ENCODE data around the gene WDR91.

Gene WDR91

DNA sequence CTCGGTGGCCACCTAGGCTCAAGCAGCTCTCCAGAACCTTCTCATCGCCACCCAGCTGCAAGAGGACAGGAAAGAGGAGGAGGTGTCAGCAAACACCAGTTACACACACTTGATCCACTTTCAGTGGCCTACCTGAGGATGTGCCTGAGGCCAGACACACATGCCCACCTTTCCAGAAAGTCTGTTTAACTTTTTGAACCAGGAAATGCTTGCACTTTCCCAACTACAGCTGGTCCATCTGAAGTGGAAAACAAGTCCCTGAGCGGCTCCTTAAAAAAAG, 25.1 kb downstream of the WDR91 start:
- H4K20me1 ChIP-seq (ENCODE audit: insufficient read depth, low read length), result no peaks in the 10 kb centered on the region
- no peak for ATAC-seq (ENCODE audit: insufficient read depth, low read depth)

GRCh38 chr7:135185471-135186260, 25.7 kb downstream of the WDR91 start:
- no peak overlapping the region for H3K27ac ChIP-seq (ENCODE audit: low read length)
- no peak for ATAC-seq (ENCODE audit: insufficient read depth, low read depth)
- no peak overlapping the region for H3K4me2 ChIP-seq (ENCODE audit: insufficient read depth, low read length)
- no peaks in the 10 kb centered on the region for H3K4me1 ChIP-seq (ENCODE audit: insufficient read depth, low read length)
- H3K79me2 ChIP-seq (ENCODE audit: insufficient read depth, low read length), result no peaks in the 10 kb centered on the region
- H3K9me3 ChIP-seq (ENCODE audit: insufficient read depth, low read length, severe bottlenecking), result peaks cover 21% of the 10 kb centered on the region
- H3K4me3 ChIP-seq (ENCODE audit: low read depth in 1 of 2, low read length in 2 of 2), result no peak overlapping the region
- no peak overlapping the region for H3K9ac ChIP-seq (ENCODE audit: low read depth, low read length)
- TF ChIP-seq EZH2 (IDR thresholded peaks at IDR 0.05; ENCODE audit: borderline replicate concordance, low read depth, low read length, severe bottlenecking), result no peak
- TF ChIP-seq, protein P1, sequence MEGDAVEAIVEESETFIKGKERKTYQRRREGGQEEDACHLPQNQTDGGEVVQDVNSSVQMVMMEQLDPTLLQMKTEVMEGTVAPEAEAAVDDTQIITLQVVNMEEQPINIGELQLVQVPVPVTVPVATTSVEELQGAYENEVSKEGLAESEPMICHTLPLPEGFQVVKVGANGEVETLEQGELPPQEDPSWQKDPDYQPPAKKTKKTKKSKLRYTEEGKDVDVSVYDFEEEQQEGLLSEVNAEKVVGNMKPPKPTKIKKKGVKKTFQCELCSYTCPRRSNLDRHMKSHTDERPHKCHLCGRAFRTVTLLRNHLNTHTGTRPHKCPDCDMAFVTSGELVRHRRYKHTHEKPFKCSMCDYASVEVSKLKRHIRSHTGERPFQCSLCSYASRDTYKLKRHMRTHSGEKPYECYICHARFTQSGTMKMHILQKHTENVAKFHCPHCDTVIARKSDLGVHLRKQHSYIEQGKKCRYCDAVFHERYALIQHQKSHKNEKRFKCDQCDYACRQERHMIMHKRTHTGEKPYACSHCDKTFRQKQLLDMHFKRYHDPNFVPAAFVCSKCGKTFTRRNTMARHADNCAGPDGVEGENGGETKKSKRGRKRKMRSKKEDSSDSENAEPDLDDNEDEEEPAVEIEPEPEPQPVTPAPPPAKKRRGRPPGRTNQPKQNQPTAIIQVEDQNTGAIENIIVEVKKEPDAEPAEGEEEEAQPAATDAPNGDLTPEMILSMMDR (IDR thresholded peaks at IDR 0.05; ENCODE audit: borderline replicate concordance, extremely low read depth, low read length, poor library complexity, severe bottlenecking), result no peak
- H3K27me3 ChIP-seq (ENCODE audit: insufficient read depth, low read length, poor library complexity), result no peaks in the 10 kb centered on the region
- no peak overlapping the region for H2AFZ ChIP-seq (ENCODE audit: low read depth, low read length)
- no peak for DNase-seq
- H4K20me1 ChIP-seq (ENCODE audit: insufficient read depth, low read length), result no peaks in the 10 kb centered on the region
- H3K36me3 ChIP-seq (ENCODE audit: insufficient read depth, low read length), result peaks cover 49% of the 10 kb centered on the region

More for the DNA sequence above, 25.1 kb downstream of the WDR91 start:
- Histone ChIP-seq H2AFZ (ENCODE audit: low read depth, low read length) (no peak overlapping the region), H3K4me1 (ENCODE audit: insufficient read depth, low read length) (no peaks in the 10 kb centered on the region), H3K27ac (ENCODE audit: low read length) (no peak overlapping the region), H3K9ac (ENCODE audit: low read depth, low read length) (no peak overlapping the region), H3K36me3 (ENCODE audit: insufficient read depth, low read length) (peaks cover 49% of the 10 kb centered on the region), H3K4me3 (ENCODE audit: low read depth in 1 of 2, low read length in 2 of 2) (no peak overlapping the region), H3K9me3 (ENCODE audit: insufficient read depth, low read length, severe bottlenecking) (peaks cover 16% of the 10 kb centered on the region), H3K27me3 (ENCODE audit: insufficient read depth, low read length, poor library complexity) (no peaks in the 10 kb centered on the region), H3K4me2 (ENCODE audit: insufficient read depth, low read length) (no peak overlapping the region), H3K79me2 (ENCODE audit: insufficient read depth, low read length) (no peaks in the 10 kb centered on the region)
- TF ChIP-seq, protein P1 (IDR thresholded peaks at IDR 0.05; ENCODE audit: borderline replicate concordance, extremely low read depth, low read length, poor library complexity, severe bottlenecking), result no peak
- no peak for TF ChIP-seq EZH2 (IDR thresholded peaks at IDR 0.05; ENCODE audit: borderline replicate concordance, low read depth, low read length, severe bottlenecking)
- DNase-seq, result no peak

GRCh38 chr7:135184254-135184841, 27.0 kb downstream of the WDR91 start:
- no peak overlapping the region for H3K27ac ChIP-seq (ENCODE audit: low read length)
- no peaks in the 10 kb centered on the region for H3K79me2 ChIP-seq (ENCODE audit: insufficient read depth, low read length)
- no peak overlapping the region for H2AFZ ChIP-seq (ENCODE audit: low read depth, low read length)
- H3K4me3 ChIP-seq (ENCODE audit: low read depth in 1 of 2, low read length in 2 of 2), result no peak overlapping the region
- ATAC-seq (ENCODE audit: insufficient read depth, low read depth), result no peak
- peaks cover 24% of the 10 kb centered on the region for H3K9me3 ChIP-seq (ENCODE audit: insufficient read depth, low read length, severe bottlenecking)
- H3K4me1 ChIP-seq (ENCODE audit: insufficient read depth, low read length), result no peaks in the 10 kb centered on the region
- H3K9ac ChIP-seq (ENCODE audit: low read depth, low read length), result no peak overlapping the region
- no peak overlapping the region for H3K4me2 ChIP-seq (ENCODE audit: insufficient read depth, low read length)
- no peak for TF ChIP-seq EZH2 (IDR thresholded peaks at IDR 0.05; ENCODE audit: borderline replicate concordance, low read depth, low read length, severe bottlenecking)
- TF ChIP-seq, protein P1 (IDR thresholded peaks at IDR 0.05; ENCODE audit: borderline replicate concordance, extremely low read depth, low read length, poor library complexity, severe bottlenecking), result no peak
- DNase-seq, result no peak
- H3K27me3 ChIP-seq (ENCODE audit: insufficient read depth, low read length, poor library complexity), result no peaks in the 10 kb centered on the region
- H4K20me1 ChIP-seq (ENCODE audit: insufficient read depth, low read length), result no peaks in the 10 kb centered on the region
- H3K36me3 ChIP-seq (ENCODE audit: insufficient read depth, low read length), result peaks cover 47% of the 10 kb centered on the region
